Uterus (tissue), 2 donors: Measurements from ENCODE around the gene C10orf90.

Experiments
- CTCF ChIP-seq, 4 experiments: fragments of 200-600 bp in 2 of 4; fragments of 450-650 bp in 2 of 4; sonication (generic) in 2 of 4; IDR thresholded peaks; one replicate each; pipeline ENCODE4 v1.5.1; 2016 to 2019; ENCODE audit warnings: antibody characterized with exemption in 4 of 4, mild to moderate bottlenecking in 2 of 4, moderate library complexity in 1 of 4
- POLR2A ChIP-seq, 2 donors: fragments of 450-650 bp; IDR thresholded peaks; one replicate each; pipeline ENCODE4 v1.6.1; 2016; ENCODE audit warnings: antibody characterized with exemption in 2 of 2, mild to moderate bottlenecking in 1 of 2, moderate library complexity in 1 of 2

- TF ChIP-seq CTCF (IDR thresholded peaks at IDR 0.05), result no peak
- TF ChIP-seq POLR2A (IDR thresholded peaks at IDR 0.05), result no peak
Observed at GRCh38 chr10:126632705-126633104, 37.8 kb downstream of the C10orf90 start.
